HG03064 (cell line): ENCODE measurements around the gene CLEC11A.
"Not testable (repeated sequence)": the region's sequence is repeated elsewhere in the genome, so short reads cannot be mapped to it uniquely, and the experiment has no call there.

Source experiments
- ATAC-seq: cut with Tn5 transposase; IDR thresholded peaks from one replicate; pipeline ENCODE4 v1.9.1; 2021; ENCODE audit warnings: low read depth; ENCODE audit not compliant: unreplicated experiment

Gene CLEC11A

DNA sequence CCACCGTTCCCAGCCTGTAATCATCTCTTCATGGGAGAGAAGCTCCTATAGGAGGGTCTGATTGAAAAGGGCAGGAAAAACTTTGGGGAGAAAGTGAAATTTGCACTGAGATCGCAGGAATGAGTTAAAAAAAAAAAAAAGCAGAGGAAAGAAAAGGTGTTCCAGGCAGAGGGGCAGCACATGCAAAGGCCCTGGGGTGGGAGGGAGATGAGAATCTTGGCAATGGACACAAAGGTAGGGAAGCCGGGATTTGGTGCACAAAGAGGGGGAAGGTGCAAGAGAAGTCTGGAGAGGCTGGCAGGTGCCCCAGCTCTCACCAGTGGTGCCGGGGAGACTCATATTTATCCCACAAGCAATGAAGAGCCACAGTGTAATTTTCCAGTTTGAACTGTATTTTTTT, 30.7 kb downstream of the CLEC11A start:
- no peak for ATAC-seq

DNA sequence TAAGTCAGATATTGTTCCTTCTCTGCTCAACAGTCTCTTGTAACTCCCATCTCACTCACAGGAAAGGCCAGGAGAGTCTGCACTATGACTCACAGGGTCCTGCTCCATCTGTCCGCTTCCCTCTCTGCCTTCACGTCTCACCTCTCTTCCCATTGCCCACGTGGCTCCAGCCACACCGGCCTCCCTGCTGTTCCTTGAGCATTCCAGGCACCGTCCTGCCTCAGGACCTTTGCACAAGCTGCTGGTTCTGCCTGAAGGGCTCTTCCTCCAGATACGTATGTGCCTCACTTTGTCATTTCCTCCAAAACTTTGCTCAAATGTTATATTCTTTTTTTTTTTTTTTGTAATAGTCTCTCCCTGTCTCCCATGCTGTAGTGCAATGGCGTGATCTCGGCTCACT, 33.1 kb downstream of the CLEC11A start:
- not testable (repeated sequence) for ATAC-seq

DNA sequence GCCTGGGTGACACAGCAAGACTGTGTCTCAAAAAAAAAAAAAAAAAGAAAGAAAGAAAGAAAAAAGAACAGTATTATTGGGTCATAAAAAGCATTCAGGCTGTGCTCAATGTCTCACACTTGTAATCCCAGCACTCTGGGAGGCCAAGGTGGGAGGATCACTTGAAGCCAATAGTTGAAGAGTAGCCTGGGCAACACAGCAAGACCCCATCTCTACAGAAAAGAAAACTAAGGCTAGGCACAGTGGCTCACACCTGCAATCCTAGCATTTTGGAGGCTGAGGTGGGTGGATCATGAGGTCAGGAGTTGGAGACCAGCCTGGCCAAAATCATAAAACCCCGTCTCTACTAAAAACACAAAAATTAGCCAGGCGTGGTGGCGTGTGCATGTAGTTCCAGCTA, 34.5 kb downstream of the CLEC11A start:
- ATAC-seq = not testable (repeated sequence)

DNA sequence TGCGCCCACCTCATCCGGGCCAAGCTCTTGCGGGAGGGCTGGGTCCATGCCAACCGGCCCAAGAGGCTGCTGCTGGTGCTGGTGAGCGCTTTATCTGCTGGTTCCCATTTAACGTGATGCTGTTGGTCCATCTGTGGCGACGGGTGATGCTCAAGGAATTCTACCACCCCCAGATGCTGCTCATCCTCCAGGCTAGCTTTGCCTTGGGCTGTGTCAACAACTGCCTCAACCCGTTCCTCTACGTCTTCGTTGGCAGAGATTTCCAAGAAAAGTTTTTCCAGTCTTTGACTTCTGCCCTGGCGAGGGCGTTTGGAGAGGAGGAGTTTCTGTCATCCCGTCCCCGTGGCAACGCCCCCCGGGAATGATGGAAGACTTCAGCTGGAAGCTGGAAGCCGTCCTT, 35.9 kb downstream of the CLEC11A start:
- ATAC-seq = not testable (repeated sequence)

DNA sequence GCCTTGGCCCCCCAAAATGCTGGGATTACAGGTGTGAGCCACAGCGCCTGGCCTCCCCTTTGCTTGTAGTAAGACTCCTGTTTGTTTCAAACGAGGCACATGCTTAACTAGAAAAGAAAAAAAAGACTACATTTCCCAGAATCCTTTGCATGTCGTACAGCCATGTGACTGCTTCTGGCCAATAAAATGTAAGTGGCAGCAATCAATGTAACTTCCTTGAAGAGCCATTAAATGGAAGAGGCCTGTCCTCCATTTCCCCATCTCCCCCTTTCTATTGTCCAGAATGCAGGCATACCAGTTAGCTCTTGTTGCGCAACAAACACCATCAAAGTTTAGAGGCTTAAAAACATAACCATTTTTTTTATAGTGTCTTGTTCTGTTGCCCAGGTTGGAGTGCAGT, 36.7 kb downstream of the CLEC11A start:
- ATAC-seq = no peak

DNA sequence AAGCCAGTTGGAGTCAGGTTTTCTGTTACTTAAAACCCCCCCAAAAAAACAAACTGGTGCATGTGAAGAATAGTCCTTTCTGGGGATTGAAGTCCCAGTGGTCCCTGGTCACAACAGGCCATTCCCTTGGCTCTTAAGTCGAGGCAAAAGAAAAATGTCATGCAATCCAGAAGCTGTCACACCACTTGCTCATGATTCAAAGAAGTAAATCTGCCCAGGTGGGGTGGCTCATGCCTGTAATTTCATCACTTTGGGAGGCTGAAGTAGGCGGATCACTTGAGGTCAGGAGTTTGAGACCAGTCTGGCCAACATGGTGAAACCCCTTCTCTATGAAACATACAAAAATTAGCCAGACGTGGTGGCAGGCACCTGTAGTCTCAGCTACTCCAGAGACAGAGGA, 38.3 kb downstream of the CLEC11A start:
- ATAC-seq = not testable (repeated sequence)

DNA sequence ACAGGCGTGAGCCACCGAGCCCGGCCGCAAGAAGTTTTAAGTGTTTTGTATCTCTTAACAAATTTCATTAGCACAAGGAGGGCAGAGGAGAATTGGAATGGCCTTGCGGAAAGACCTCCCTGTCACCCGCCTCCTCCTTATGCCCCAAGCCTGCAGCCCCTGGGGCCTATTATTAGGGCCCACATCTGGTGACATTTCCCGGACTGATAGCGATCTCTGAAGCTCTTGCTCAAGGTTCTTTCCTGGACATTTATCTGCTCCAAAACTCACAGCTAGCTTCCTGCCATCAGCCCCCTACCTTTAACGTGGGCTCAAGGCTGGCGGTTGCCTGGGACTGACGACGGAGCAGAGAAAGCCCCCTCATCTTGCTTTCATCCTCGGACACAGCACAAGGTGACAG, 40.4 kb downstream of the CLEC11A start:
- not testable (repeated sequence) for ATAC-seq

DNA sequence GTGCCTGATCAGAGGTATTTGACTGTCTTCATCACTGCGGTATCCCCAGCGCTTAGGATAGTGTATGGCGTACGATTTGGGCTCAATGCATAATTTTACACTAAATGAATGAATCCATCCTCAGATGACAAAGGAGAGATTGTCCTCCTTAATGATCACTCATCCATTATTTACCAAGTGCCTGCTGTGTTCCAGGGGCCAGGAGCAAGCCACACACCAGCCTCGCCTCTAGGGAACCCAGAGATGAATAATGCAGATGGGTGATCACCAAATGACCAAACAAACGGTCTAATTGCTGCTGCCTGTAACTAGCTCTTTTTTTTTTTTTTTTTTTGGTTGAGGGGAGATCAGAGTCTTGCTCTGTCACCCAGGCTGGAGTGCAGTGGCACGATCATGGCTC, 41.2 kb downstream of the CLEC11A start:
- ATAC-seq = no peak

DNA sequence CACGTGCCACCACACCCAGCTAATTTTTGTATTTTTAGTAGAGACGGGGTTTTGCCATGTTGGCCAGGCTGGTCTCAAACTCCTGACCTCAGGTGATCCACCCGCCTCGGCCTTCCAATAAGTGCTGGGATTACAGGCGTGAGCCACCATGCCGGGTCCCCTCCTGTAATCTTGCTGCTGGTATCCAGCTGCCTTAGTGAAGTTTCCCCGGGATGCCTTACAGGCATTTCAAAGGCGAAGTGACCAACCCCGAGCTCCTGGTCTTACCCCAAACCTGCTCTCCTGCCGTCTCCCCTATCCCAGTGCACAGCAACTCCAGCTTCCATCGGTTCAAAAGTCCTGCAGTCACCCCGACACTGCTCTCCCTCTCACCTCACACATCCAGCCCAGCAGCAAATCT, 43.6 kb downstream of the CLEC11A start:
- ATAC-seq = not testable (repeated sequence)

DNA sequence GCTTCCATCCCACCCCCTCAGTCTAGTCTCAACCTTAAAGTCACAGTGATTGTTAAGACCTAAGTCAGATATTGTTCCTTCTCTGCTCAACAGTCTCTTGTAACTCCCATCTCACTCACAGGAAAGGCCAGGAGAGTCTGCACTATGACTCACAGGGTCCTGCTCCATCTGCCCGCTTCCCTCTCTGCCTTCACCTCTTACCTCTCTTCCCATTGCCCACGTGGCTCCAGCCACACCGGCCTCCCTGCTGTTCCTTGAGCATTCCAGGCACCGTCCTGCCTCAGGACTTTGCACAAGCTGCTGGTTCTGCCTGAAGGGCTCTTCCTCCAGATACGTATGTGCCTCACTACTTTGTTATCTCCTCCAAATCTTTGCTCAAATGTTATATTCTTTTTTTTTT, 44.1 kb downstream of the CLEC11A start:
- ATAC-seq = not testable (repeated sequence)

DNA sequence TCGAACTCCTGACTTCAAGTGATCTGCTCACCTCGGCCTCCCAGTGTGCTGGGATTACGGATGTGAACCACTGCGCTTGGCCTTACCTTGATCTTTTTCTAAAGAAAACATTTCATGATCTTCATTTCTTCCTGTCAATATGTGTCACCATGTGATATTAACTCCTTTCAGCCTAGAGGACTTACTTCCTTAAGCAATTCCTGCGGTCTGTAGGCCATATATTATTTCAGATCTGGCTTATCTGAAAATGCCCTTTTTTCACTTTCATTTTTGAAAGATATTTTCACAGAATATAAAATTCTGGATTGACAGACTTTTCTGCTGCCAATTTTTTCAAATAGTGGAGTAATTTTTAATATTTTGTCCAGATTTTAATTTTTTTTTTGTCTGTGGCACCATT, 45.1 kb downstream of the CLEC11A start:
- ATAC-seq = no peak

DNA sequence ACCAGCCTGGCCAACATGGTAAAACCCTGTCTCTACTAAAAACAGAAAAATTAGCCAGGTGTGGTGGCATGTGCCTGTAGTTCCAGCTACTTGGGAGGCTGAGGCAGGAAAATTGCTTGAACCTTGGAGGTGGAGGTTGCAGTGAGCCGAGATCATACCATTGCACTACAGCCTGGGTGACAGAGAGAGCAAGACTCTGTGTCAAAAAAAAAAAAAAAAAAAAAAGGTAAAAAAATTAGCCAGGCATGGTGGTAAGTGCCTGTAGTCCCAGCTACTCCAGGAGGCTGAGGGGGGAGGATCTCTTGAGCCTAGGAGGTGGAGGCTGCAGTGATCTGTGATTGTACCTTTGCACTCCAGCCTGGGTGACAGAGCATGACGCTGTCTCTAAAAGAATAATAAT, 47.0 kb downstream of the CLEC11A start, which contains the start of gene GPR32:
Gene GPR32, plus strand, starts transcription at position 301 of the 400 bp plus-strand sequence. CDS start 137 bp downstream, outside the sequence.
- not testable (repeated sequence) for ATAC-seq

DNA sequence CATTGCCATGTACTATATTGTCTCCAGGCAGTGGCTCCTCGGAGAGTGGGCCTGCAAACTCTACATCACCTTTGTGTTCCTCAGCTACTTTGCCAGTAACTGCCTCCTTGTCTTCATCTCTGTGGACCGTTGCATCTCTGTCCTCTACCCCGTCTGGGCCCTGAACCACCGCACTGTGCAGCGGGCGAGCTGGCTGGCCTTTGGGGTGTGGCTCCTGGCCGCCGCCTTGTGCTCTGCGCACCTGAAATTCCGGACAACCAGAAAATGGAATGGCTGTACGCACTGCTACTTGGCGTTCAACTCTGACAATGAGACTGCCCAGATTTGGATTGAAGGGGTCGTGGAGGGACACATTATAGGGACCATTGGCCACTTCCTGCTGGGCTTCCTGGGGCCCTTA, 47.7 kb downstream of the CLEC11A start:
- ATAC-seq = no peak

DNA sequence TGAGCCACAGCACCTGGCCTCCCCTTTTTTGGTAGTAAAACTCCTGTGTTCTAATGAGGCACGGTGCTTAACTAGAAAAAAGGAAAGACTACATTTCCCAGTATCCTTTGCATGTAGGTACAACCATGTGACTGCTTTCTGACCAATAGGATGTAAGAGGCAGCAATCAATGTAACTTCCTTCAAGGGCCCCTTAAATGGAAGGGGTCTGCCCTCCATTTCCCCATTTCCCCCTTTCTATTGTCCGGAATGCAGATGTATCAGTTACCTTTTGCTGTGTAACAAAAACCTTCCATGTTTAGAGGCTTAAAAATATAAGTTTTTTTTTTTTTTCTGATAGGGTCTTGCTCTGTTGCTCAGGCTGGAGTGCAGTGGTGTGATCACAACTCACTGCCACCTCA, 49.3 kb downstream of the CLEC11A start:
- ATAC-seq = no peak

DNA sequence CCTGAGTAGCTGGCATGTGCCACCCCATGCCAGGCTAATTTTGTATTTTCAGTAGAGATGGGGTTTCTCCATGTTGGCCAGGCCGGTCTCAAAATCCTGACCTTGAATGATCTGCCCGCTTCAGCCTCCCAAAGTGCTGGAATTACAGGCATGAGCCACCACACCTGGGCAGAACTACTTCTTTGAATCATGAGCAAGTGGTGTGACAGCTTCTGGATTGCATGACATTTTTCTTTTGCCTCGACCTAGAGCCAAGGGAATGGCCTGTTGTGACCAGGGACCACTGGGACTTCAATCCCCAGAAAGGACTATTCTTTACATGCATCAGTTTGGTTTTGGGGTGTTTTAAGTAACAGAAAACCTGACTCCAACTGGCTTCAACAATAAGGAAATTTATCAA, 49.7 kb downstream of the CLEC11A start:
- not testable (repeated sequence) for ATAC-seq

DNA sequence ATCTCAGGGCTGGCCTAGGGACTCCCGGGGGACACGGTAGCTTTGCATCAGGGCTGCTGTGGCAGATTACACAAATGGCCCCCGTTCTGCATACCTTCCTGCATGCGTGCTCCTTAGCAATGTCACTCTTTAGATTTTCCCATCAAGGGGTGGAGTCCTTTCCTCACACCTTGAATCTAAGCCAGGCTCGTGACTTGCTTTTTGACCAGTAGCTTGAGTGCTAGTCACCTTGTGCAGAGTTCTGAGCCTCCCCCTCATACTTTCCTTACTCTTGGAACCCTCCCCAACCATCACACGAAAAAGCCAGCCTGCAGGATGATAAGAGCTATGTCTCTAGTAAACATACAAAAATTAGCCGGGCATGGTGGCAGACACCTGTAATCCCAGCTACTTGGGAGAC, 50.3 kb downstream of the CLEC11A start:
- not testable (repeated sequence) for ATAC-seq
